SU-DHL-6 (cell line): ENCODE measurements around the gene FSCN2.

Experiments used
- CTCF ChIP-seq: fragments of 200-600 bp; sonication (generic); IDR thresholded peaks from one replicate; pipeline ENCODE4 v1.5.1; 2017; ENCODE audit warnings: antibody characterized with exemption, mild to moderate bottlenecking, low read length, moderate library complexity; ENCODE audit not compliant: insufficient read depth, poor library complexity, severe bottlenecking
- EZH2phosphoT487 ChIP-seq: fragments of 200-600 bp; sonication (generic), shearing (Covaris generic); conservative IDR thresholded peaks from 2 replicates; pipeline ENCODE4 v1.6.1; 2018; ENCODE audit warnings: mild to moderate bottlenecking, antibody characterized with exemption, low read length, moderate library complexity, mixed read lengths

- TF ChIP-seq CTCF = no peak
- no peak for TF ChIP-seq EZH2phosphoT487
Measured at GRCh38 chr17:81580481-81580880, 52.3 kb downstream of the FSCN2 start.
